H7 (cell line): ENCODE results near the gene CACNB4. TPM values are rescaled to one million over a fixed set of nuclear protein-coding genes. Genes with fewer than 3 reads are reported as not detected.
"Not testable (repeated sequence)": the region's sequence is repeated elsewhere in the genome, so short reads cannot be mapped to it uniquely, and the experiment has no call there.

Experiments used
- DNase-seq: peaks from one replicate; pipeline ENCODE4 v3.0.0; 2012
- H3K27me3 ChIP-seq: 2 replicates; pipeline ENCODE4 v1.6.0; 2011; ENCODE audit warnings: mild to moderate bottlenecking, low read length; ENCODE audit not compliant: control insufficient read depth, insufficient read depth
- H3K36me3 ChIP-seq: replicated peaks from 2 replicates; pipeline ENCODE4 v1.5.1; 2011; ENCODE audit warnings: low read length; ENCODE audit not compliant: control insufficient read depth, insufficient read depth
- H3K4me3 ChIP-seq: 2 replicates; pipeline ENCODE4 v1.5.1; 2011; ENCODE audit warnings: low read depth, mild to moderate bottlenecking, control low read depth, low read length, moderate library complexity; ENCODE audit not compliant: insufficient read depth
- total RNA-seq: library from RNA; depleted of rRNA; stranded (reverse); fragments of >200 nt; shearing (Covaris generic); gene quantifications from 2 replicates; pipeline ENCODE4 v1.2.3, GENCODE V29; 2014

The CACNB4 gene
- total RNA-seq, 1 experiment from 2014 or later: 0.83 TPM

GRCh38 chr2:152097801-152098495, 896 bp downstream of the CACNB4 start:
- Histone ChIP-seq H3K27me3 (peaks cover 47% of the 10 kb centered on the region), H3K4me3 (peak overlapping the region; percentile 65), H3K36me3 (no peaks in the 10 kb centered on the region)
- DNase-seq: peak; percentile 78

GRCh38 chr2:152097290-152097800, 1.5 kb downstream of the CACNB4 start:
- peak; percentile 23 for DNase-seq
- Histone ChIP-seq H3K4me3 (peak overlapping the region; percentile 65), H3K27me3 (peaks cover 47% of the 10 kb centered on the region), H3K36me3 (no peaks in the 10 kb centered on the region)

- DNase-seq: no peak
- peaks cover 38% of the 10 kb centered on the region for H3K27me3 ChIP-seq
- H3K36me3 ChIP-seq: no peaks in the 10 kb centered on the region
- H3K4me3 ChIP-seq: no peak overlapping the region
These were observed 3.7 kb downstream of the CACNB4 start for GRCh38 chr2:152095146-152095545.

GRCh38 chr2:152094014-152094413, 4.8 kb downstream of the CACNB4 start:
- Histone ChIP-seq H3K4me3 (no peak overlapping the region), H3K36me3 (no peaks in the 10 kb centered on the region), H3K27me3 (peaks cover 27% of the 10 kb centered on the region)
- no peak for DNase-seq

GRCh38 chr2:152093464-152093863, 5.4 kb downstream of the CACNB4 start:
- no peak for DNase-seq
- peaks cover 21% of the 10 kb centered on the region for H3K27me3 ChIP-seq
- no peak overlapping the region for H3K4me3 ChIP-seq
- no peaks in the 10 kb centered on the region for H3K36me3 ChIP-seq

- Histone ChIP-seq H3K36me3 (no peaks in the 10 kb centered on the region), H3K27me3 (peaks cover 8% of the 10 kb centered on the region), H3K4me3 (no peak overlapping the region)
- DNase-seq: no peak
These were observed 6.7 kb downstream of the CACNB4 start for GRCh38 chr2:152092095-152092494.

GRCh38 chr2:152090726-152091125, 8.1 kb downstream of the CACNB4 start:
- not testable (repeated sequence) for H3K4me3 ChIP-seq, H3K27me3 ChIP-seq, DNase-seq, H3K36me3 ChIP-seq

GRCh38 chr2:152089238-152089637, 9.6 kb downstream of the CACNB4 start:
- Histone ChIP-seq H3K36me3 (no peaks in the 10 kb centered on the region), H3K27me3 (no peaks in the 10 kb centered on the region), H3K4me3 (no peak overlapping the region)
- no peak for DNase-seq

GRCh38 chr2:152088006-152088405, 10.8 kb downstream of the CACNB4 start:
- no peak for DNase-seq
- Histone ChIP-seq H3K27me3 (no peaks in the 10 kb centered on the region), H3K4me3 (no peak overlapping the region), H3K36me3 (no peaks in the 10 kb centered on the region)

- Histone ChIP-seq H3K36me3 (no peaks in the 10 kb centered on the region), H3K27me3 (no peaks in the 10 kb centered on the region), H3K4me3 (no peak overlapping the region)
- no peak for DNase-seq
These were observed 12.6 kb downstream of the CACNB4 start for GRCh38 chr2:152086231-152086630.

GRCh38 chr2:152084076-152084475, 14.8 kb downstream of the CACNB4 start:
- no peaks in the 10 kb centered on the region for H3K27me3 ChIP-seq
- H3K4me3 ChIP-seq: no peak overlapping the region
- no peaks in the 10 kb centered on the region for H3K36me3 ChIP-seq
- no peak for DNase-seq

GRCh38 chr2:152083202-152083875, 15.5 kb downstream of the CACNB4 start:
- Histone ChIP-seq H3K36me3 (no peaks in the 10 kb centered on the region), H3K27me3 (no peaks in the 10 kb centered on the region), H3K4me3 (no peak overlapping the region)
- no peak for DNase-seq

- H3K27me3 ChIP-seq: no peaks in the 10 kb centered on the region
- no peak for DNase-seq
- no peak overlapping the region for H3K4me3 ChIP-seq
- no peaks in the 10 kb centered on the region for H3K36me3 ChIP-seq
These were observed 20.2 kb downstream of the CACNB4 start for GRCh38 chr2:152078662-152079061.

GRCh38 chr2:152078023-152078422, 20.8 kb downstream of the CACNB4 start:
- H3K4me3 ChIP-seq: no peak overlapping the region
- H3K27me3 ChIP-seq: no peaks in the 10 kb centered on the region

GRCh38 chr2:152075461-152076050, 23.3 kb downstream of the CACNB4 start:
- no peaks in the 10 kb centered on the region for H3K27me3 ChIP-seq
- no peak overlapping the region for H3K4me3 ChIP-seq
- no peak for DNase-seq
- no peaks in the 10 kb centered on the region for H3K36me3 ChIP-seq

More at GRCh38 chr2:152078023-152078422, 20.8 kb downstream of the CACNB4 start:
- DNase-seq: no peak
- no peaks in the 10 kb centered on the region for H3K36me3 ChIP-seq
